ENCODE results near the gene CCDC146.
"Not testable (repeated sequence)": the region's sequence is repeated elsewhere in the genome, so short reads cannot be mapped to it uniquely, and the experiment has no call there.

Gene CCDC146

DNA sequence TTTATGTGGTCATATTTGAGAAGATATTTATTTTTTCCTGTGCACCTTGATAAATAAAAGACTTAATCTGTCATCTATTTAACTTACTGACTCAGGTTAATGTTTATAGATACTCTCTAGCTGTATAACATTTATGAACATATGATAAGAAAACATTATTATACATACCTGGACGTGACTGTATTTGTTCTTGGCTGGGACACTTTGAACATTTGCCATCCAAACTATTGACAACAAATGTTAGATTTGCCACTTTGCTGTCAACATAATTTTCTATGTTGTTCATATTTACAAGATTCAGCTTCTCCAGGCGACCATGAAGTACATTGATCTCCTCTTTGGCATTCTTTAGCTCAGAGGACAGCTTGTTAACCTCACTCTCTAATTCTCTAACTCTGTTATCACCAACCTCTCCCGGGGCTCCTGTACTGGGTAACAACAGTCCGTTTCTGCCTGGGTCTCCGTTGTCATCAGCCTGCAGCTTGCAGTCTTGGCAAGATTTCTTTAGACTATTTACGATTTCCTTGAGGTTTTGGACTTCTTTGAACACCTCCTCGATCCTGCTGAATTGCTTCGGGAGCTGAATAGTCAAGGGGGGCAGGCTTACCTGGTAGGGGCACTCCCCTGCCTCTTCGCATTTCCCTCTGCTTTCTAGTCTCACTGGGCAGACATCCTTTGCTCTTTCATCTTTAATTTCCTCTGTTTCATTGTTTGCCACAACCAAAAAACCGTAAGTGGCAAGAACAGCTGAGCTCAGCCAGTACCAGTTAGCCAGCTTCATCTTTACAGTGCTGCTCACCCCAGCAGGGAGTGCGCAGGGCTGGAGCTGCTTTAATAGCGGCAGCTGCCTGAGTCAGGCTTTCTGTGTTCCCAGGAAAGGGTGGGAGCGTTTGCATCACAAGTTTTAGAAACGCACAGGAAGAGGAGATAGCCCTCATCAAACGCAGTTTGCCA, 76.9 kb downstream of the CCDC146 start, which contains the start of gene FGL2:
TSS of gene FGL2 (minus strand) at position 807 of the 954 bp plus-strand sequence. CDS start at position 781, 26 bp downstream.
- DNase-seq = peak in 23 of 56 donors; percentile 0 to 48 (median 20)

DNA sequence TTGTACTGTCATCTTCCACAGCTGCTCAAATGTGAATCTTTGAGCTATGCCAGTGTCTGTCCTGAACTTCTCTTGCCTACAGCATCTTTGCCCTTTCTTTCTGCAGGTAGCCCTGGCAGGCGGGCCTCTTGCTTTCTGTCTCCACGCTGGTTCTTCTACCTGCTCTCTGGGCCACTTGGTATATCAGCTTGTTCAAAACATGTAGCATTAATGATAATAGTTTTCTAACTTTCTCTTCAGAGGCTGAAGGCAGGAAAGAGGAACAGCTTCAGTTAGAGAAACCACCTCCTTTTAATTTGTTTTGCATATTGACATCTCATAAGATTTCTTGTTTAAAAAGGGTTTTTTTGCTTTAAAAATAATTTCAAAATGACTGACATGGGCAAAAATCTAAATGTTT, 78.1 kb downstream of the CCDC146 start:
- DNase-seq = no peak

DNA sequence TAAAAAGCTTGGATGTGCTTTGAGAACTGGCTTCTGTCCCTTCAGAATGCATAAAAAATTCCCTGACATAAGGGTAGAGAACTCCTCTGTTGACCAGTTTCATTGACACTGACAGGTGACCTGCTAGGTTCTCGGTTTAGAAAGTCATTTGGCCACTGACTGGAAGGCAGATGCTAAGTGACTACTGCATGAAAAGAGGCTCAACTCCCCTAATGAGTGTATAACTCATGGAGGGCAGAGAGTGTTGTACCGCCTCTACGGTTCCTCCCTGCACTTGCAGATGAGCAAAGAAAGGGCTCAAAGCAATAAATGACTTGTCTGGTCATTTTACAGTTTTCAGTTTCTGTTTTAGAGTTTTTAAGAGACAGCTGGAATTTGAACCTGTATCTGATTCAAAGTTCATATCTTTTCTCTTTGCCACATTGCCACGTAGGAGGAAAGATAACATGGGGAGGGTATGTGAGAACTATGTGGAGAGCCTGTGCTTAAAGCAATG, 80.1 kb downstream of the CCDC146 start:
- DNase-seq = no peak

DNA sequence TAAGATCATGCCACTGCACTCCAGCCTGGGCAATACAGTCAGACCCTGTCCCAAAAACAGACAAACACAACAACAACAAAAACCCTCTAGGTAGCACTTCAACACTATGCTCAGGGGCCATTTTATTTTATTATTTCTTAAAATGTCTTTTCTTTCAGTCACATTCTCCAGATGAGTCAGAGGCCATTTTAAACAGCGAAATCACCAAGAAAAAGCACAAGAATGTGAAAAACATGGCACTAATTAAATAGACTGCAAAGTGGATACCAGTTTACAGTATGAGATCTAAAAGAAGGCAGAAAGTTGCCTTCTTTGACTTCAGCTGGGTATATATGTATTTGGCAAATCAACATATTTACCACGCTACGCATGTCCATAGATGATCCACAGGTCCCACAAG, 83.3 kb downstream of the CCDC146 start:
- DNase-seq = no peak

DNA sequence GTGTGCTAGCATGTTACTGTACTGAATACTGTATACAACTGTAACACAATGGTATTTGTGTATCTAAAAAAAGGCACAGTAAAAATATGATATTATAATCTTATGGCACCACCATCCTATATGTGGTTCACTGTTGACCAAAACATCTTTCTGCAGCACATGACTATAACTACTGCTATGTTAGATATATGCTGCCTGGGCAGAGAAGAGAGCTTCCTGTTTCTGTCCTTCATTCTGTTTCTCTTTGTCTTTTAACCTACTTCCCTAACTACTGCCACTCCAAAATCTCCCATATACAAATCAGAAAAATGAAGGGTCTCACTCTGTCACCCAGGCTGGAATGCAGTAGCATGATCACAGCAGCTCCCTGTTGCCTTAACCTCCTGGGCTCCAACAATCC, 86.0 kb downstream of the CCDC146 start:
- no peak for DNase-seq

DNA sequence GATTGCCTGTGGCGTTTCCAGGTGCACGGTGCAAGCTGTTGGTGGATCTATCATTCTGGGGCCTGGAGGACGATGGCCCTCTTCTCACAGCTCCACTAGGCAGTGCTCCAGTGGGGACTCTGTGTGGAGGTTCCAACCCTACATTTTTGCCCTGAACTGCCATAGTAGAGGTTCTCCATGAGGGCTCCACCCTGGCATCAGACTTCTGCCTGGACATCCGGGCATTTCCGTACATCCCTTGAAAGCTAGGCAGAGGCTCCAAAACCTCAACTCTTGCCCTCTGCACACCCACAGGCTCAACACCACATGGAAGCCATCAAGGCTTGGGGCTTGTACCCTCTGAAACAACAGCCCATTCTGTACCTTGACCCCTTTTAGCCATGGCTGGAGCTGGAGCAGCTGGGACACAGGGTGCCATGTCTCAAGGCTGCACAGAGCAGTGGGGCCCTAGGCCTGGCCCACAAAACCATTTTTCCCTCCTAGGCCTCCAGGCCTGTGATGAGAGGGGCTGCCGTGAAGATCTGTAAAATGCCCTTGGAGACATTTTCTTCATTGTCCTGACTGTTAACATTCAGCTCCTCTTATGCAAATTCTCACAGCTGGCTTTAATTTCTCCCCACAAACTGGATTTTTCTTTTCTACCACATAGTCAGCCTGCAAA, 87.2 kb downstream of the CCDC146 start:
- no peak for DNase-seq

DNA sequence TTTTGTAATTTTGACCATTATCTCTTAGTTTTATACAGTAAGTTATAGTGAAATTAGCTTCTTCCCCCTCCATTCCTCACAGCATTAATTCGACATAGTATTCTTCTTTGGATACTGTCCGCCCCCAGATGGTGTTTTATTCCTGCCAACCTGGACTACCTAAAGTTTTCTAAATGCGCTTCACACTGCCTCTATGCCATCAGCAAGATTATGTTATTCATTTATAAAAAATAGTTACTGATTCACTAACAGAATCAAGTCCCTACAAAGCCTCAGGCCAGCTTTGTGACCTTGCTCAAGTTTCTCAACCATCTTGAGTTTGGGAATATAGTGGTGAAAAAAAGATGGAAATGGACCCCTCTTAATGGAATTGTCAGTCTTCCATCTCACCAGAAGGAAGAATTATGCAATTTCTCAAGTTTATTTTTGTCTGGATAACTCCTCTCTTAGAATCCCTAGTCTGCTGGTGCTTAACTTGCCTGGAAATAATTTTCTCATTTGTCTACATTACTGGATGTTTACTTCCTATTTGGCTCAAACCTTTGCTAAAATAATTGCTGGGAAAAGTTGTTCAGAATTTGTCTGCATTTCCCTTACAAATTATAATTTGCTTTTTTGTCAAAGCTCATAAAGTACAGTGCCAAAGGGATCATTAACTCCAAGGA, 93.9 kb downstream of the CCDC146 start:
- no peak for DNase-seq

DNA sequence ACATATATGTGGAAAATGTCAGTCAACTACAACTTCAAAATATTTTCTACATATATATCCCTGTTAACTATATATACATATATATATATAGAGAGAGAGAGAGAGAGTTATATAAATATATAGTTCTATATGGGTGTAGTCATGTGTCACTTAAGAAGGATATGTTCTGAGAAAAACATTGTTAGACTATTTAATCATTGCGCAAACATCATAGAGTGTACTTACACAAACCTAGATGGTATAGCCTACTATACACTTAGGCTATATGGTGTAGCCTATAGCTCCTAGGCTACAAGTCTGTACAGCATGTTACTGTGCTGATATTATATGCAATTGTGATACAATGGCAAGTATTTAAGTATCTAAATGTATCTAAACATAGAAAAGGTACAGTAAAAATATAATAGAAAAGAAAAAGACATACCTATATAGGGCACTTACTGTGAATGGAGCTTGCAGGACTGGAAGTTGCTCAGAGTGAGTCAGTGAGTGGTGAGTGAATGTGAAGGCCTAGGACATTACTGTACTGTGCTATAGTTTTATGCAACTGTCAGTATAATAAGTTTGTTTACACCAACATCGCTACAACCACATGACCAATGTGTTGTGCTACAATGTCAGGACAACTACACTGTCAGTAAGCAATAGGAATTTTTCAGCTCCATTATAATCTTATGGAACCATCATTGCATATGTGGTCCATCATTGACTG, 95.2 kb downstream of the CCDC146 start:
- DNase-seq = no peak

DNA sequence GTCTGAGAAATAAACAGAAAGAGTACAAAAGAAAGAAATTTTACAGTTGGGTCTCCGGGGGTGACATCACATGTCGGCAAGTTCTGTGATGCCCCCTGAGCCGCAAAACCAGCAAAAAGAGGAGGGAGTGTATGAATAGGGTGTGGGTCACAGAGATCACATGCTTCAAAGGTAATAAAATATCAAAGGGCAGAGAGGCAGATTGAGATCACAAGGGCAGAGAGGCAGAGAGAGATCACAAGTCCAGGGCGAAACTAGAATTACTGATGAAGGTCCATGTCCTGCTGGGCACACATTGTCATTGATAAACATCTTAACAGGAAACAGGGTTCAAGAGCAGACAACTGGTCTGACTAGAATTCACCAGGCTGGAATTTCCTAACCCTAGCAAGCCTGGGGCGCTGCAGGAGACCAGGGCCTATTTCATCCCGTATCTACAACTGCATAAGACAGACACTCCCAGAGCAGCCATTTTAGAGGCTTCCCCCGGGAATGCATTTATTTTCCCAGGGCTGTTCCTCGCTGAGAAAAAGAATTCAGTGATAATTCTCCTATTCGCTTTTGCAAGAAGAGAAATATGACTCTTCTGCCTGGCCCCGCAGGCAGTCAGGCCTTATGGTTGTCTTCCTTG, 97.4 kb downstream of the CCDC146 start:
- not testable (repeated sequence) for DNase-seq

DNA sequence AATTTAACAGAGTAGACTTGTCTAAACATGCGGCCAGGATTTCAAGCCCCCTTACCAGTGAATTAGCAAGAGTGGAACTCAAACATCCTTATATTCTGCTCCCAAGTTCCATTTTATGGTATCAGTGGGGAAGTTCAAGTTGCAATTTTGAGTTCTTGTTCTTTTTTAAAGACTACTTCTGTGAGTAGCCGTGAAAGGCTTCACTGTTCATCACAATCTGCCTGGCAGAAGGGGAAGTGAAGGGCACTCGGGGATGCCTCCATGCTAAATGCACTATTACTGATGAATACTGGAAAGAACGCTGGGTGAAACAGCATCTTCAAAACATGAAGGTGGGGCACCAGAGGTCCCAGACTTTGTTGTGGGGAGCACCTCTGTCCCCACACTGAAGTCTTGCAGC, 99.7 kb downstream of the CCDC146 start:
- DNase-seq = peak in 2 of 56 donors; percentile 5 to 25

DNA sequence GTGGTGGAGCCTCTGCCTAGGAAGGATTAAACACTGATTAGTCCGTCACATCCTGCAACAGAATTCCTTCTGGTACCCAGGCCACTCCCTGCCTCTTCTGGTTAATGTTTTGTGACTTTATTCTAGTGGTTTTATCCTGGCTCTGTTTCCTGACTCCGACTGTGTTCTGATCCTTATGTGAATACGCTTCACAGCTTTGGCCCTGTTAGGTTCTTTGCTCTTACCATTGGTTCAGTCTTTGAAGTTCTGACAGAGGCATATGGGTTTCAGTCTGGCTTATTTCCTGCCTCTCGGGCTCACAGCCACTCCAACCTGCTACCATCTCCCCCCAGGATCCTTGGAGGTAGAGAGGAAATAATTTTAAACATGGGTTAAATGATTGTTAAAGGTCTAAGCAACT, 100.4 kb downstream of the CCDC146 start:
- no peak for DNase-seq

DNA sequence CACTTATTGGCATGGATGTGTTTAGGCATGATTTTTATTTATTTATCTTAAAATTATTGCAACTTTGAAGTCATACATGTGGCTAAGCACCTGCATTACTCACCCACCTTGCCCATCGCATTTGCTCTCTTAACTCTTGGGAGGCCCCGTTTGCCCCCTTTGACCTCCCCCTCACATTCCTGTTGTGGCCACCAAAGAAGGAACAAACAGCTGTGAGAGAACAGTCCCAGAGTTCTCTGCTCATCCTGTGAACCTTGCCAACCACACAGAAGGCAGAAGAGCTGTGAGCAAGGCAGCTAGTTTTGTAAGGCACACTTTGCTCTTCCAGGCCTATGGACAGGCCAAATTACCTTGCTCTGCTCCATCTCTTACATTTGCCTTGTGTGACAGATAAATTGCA, 100.8 kb downstream of the CCDC146 start:
- no peak for DNase-seq

DNA sequence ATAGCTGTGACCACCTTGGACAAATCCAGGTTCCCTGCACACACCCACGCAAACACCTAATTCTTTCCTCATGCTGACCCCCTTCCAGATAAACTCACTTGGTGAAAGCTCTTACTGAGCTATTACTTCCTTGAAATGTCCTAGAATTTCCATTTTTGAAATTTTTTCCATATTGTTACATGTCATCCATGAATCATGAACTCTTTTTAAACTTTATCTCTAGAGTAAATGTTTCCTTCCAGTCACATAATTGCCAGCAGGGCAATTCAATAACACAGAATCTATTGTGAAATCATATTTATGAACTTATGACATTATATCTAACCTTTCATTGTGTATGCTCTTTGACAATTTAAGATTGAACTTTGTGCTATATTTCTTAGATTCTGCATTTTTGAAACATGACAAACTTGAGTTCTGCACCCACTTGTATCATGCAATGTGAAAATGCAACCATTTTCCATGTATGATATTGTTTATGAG, 104.0 kb downstream of the CCDC146 start:
- DNase-seq = no peak

DNA sequence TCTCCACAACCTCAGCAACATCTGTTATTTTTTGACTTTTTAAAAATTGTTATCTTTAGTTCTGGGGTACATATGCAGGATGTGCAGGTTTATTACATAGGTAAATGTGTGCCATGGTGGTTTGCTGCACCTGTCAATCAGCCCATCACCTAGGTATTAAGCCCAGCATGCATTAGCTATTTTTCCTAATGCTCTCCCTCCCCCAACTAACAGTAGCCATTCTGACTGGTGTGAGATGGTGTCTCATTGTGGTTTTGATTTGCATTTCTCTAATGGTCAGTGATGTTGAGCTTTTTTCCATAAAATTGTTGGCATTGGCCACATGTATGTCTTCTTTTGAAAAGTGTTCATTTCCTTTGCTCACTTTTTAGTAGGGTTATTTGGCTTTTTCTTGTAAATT, 106.4 kb downstream of the CCDC146 start:
- not testable (repeated sequence) for DNase-seq

DNA sequence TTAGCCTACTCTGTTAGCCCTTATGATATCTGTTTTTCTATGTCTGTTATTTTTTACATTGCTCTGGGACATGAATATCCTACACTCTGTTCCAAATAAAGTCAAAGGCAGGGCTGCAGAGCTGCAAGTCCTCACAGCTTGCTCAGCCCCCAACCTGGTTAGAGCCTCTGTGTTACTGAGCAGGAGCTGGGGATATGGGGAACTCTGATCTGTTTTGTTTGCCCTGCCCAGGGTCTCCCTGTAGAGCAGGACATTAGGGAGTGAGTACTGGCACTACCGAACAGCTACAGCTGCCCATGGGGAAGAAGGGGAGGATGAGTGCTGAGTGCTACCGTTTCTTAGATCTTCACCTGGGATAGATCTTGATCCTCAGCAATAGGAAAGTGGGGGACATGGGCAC, 110.1 kb downstream of the CCDC146 start:
- DNase-seq = no peak

DNA sequence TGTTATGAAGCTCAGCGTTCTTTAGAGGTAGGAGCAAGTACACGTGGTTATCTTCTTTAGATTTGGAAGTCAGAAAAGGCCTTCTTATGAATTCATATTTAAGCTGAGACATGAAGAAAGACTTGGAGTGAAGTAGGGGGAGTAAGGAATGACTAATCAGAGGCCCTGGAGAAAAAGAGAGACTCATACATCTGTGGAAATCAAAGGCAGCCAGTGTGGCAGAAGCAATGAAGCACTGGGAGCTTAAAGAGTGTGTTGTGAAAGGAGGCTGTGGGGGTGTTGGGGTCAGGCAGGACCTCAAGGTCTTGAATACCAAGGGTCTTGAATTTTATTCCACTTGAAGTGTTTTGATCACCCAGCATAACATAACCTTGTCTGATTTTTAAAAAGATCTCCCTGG, 112.9 kb downstream of the CCDC146 start:
- DNase-seq = no peak

DNA sequence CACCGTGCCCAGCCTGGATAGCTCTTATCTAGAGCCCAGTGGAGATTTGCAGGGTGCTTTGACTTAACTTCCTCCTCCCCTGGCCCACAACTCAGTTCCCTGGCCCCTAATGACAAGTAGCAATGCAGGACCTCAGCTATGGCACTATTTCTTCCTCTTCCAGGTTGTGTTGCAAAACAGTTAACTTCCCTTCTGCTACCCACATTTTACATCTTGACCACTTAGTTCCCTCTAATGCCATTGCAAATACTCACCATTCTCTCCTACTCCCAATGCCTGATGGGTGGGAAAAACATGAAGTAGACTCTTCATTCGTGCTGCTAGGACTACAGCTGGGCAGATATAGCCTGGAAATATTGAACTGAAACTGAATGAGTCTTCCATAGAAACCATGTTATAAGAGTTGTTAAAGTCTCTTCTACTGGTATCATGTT, 116.3 kb downstream of the CCDC146 start:
- peak in 6 of 56 donors; percentile 3 to 62 (median 16) for DNase-seq

DNA sequence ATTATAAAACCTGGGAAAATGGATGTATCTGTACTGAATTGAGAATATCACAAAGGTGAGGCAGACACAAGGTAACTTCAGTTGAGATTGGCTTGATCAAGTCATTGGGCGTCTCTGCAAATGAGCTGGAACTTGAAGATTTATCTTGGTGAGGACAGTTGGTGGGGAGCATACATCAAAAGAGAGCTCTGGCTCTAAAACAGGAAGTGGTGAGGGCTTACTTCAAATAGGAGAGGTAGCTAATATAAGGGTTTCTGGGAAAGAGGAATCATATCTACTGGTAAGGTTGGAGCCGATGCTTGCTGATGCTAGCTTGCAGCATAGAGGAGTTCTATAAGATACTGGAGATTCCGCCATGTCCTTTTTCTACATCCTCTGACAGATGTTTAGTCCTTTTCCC, 117.1 kb downstream of the CCDC146 start:
- DNase-seq = no peak

DNA sequence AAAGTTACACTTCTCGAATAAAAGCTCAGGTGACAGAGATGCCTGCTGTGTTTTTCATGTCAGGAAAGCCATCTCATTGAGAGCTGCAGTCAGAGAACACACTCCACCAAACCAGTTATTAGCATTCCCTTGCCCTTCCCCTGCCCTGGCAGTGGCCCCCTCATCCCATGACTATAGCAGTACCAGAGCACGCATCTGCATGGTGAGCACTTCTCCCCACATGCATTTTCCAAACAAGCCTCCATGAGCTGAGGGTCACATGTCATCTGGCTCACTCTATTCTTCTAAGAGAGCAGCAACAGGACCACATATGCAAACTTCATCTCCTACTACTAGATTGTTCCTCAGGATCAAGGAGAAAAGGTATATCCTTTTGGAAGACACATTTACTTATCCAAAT, 119.7 kb downstream of the CCDC146 start:
- DNase-seq = peak in 1 of 56 donors; percentile 9

DNA sequence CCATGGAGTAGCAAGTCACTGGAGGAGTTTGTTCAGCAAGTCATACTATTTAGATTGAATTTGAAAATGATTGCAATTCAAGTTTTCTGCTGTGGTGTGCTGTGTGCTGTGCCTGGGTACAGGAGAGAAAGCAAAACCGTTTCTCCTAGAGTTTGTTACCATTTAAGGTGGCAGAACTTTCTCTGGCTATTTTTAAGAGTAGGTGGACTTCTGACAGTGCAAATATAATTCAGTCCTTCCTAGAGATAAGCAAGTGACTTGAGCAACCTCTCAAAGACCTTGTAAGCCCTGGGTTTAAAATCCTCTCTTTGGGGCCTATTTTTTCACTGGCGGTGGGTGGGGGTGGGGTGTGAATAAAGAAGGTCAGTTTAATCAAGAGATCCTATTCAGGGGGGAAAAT, 120.1 kb downstream of the CCDC146 start:
- DNase-seq = no peak
